ENCODE measurements around the gene KLHL21.
"Not testable (repeated sequence)": the region's sequence is repeated elsewhere in the genome, so short reads cannot be mapped to it uniquely, and the experiment has no call there.

Gene KLHL21
- total RNA-seq: 131 to 165 reads per million in 2 donors

- peak; percentile 86 for DNase-seq
Measured at GRCh38 chr1:6602669-6603237, at the start of gene KLHL21. Gene KLHL21, minus strand, starts transcription at chr1:6602869. Its CDS starts 52 bp downstream, at chr1:6602817.

GRCh38 chr1:6651909-6652308, 49.2 kb upstream of the KLHL21 start:
- DNase-seq: no peak

GRCh38 chr1:6648556-6648955, 45.9 kb upstream of the KLHL21 start:
- DNase-seq: no peak

GRCh38 chr1:6646499-6647148, 44.0 kb upstream of the KLHL21 start:
- no peak for DNase-seq

- no peak for DNase-seq
Measured at GRCh38 chr1:6645018-6645417, 42.3 kb upstream of the KLHL21 start.

GRCh38 chr1:6640867-6641266, 38.2 kb upstream of the KLHL21 start:
- DNase-seq: not testable (repeated sequence)

GRCh38 chr1:6638226-6638625, 35.6 kb upstream of the KLHL21 start:
- DNase-seq: no peak

- no peak for DNase-seq
Measured at GRCh38 chr1:6637770-6638169, 35.1 kb upstream of the KLHL21 start.

- DNase-seq: not testable (repeated sequence)
Measured at GRCh38 chr1:6636778-6637177, 34.1 kb upstream of the KLHL21 start.

GRCh38 chr1:6635910-6636760, 33.5 kb upstream of the KLHL21 start:
- DNase-seq: no peak

- DNase-seq: no peak
Measured at GRCh38 chr1:6635161-6635909, 32.7 kb upstream of the KLHL21 start.

- no peak for DNase-seq
Measured at GRCh38 chr1:6634371-6635052, 31.8 kb upstream of the KLHL21 start.

- no peak for DNase-seq
Measured at GRCh38 chr1:6632588-6633514, 30.2 kb upstream of the KLHL21 start.

- no peak for DNase-seq
Measured at GRCh38 chr1:6631058-6631457, 28.4 kb upstream of the KLHL21 start.

GRCh38 chr1:6630027-6630426, 27.4 kb upstream of the KLHL21 start:
- DNase-seq: no peak

- no peak for DNase-seq
Measured at GRCh38 chr1:6628971-6629479, 26.4 kb upstream of the KLHL21 start.

GRCh38 chr1:6627841-6628545, 25.3 kb upstream of the KLHL21 start:
- DNase-seq: no peak

GRCh38 chr1:6627031-6627430, 24.4 kb upstream of the KLHL21 start:
- no peak for DNase-seq

GRCh38 chr1:6625584-6626149, 23.0 kb upstream of the KLHL21 start:
- DNase-seq: no peak

Data from activated gamma-delta T cell (primary cell).